Suprapubic skin (tissue), 4 donors: ENCODE measurements around the gene EXOC3. TPM values are rescaled to one million over a fixed set of nuclear protein-coding genes. Genes with fewer than 3 reads are reported as not detected.

ENCODE experiments used
- DNase-seq, 2 donors: peaks; one replicate each; pipeline ENCODE4 v3.0.0-alpha.2; 2019; ENCODE audit warnings: low spot score in 2 of 2
- H3K27ac ChIP-seq: fragments of 200-600 bp; sonication (generic); one replicate; pipeline ENCODE4 v1.5.1; 2019
- H3K27me3 ChIP-seq: fragments of 200-600 bp; sonication (generic); one replicate; pipeline ENCODE4 v1.5.1; 2019
- H3K36me3 ChIP-seq: fragments of 200-600 bp; sonication (generic); one replicate; pipeline ENCODE4 v1.5.1; 2019
- H3K4me1 ChIP-seq: fragments of 200-600 bp; sonication (generic); one replicate; pipeline ENCODE4 v1.5.1; 2019
- H3K4me3 ChIP-seq: fragments of 200-600 bp; sonication (generic); one replicate; pipeline ENCODE4 v1.5.1; 2019; ENCODE audit warnings: mild to moderate bottlenecking
- H3K9me3 ChIP-seq: fragments of 200-600 bp; sonication (generic); one replicate; pipeline ENCODE4 v1.5.1; 2019
- EP300 ChIP-seq: sonication (generic); formaldehyde crosslinking; IDR thresholded peaks from one replicate; pipeline ENCODE4 v1.6.1; 2017; ENCODE audit warnings: antibody characterized with exemption
- POLR2A ChIP-seq, 2 donors: fragments of 450-650 bp; IDR thresholded peaks; one replicate each; pipeline ENCODE4 v1.6.1; 2017; ENCODE audit warnings: antibody characterized with exemption in 2 of 2, mild to moderate bottlenecking in 2 of 2, moderate library complexity in 2 of 2
- POLR2AphosphoS5 ChIP-seq, 3 donors: sonication (generic); formaldehyde crosslinking; IDR thresholded peaks; one replicate each; pipeline ENCODE4 v1.6.1; 2017; ENCODE audit warnings: antibody characterized with exemption in 3 of 3
- WGBS: methylation state at CpG from one replicate; pipeline ENCODE4 v1.1.5; 2018; 5-methylcytosine and 5-hydroxymethylcytosine counted together
- total RNA-seq, 4 donors: library from RNA; depleted of rRNA; stranded (reverse); fragments of >200 nt; gene quantifications; one replicate each; pipeline ENCODE4 v1.1.0, GENCODE V29; 2016
- TF ChIP-seq, protein P1 (sequence below), 2 donors: fragments of 200-600 bp in 1 of 2; fragments of 450-650 bp in 1 of 2; sonication (generic) in 1 of 2; IDR thresholded peaks; one replicate each; pipeline ENCODE4 v1.5.1; 2016 to 2019; ENCODE audit warnings: antibody characterized with exemption in 2 of 2, mild to moderate bottlenecking in 1 of 2, moderate library complexity in 1 of 2

EXOC3 gene
- total RNA-seq, 4 donors from 2014 or later, result 68.9 to 199 (median 83.4) TPM

GRCh38 chr5:488241-488640, 45.3 kb downstream of the EXOC3 start:
- DNase-seq, result no peak
- Histone ChIP-seq H3K4me1 (peaks cover 12% of the 10 kb centered on the region), H3K27ac (no peak overlapping the region), H3K9me3 (no peaks in the 10 kb centered on the region), H3K27me3 (peaks cover 50% of the 10 kb centered on the region), H3K4me3 (no peak overlapping the region), H3K36me3 (no peaks in the 10 kb centered on the region)
- TF ChIP-seq EP300, result no peak
- TF ChIP-seq, protein P1, sequence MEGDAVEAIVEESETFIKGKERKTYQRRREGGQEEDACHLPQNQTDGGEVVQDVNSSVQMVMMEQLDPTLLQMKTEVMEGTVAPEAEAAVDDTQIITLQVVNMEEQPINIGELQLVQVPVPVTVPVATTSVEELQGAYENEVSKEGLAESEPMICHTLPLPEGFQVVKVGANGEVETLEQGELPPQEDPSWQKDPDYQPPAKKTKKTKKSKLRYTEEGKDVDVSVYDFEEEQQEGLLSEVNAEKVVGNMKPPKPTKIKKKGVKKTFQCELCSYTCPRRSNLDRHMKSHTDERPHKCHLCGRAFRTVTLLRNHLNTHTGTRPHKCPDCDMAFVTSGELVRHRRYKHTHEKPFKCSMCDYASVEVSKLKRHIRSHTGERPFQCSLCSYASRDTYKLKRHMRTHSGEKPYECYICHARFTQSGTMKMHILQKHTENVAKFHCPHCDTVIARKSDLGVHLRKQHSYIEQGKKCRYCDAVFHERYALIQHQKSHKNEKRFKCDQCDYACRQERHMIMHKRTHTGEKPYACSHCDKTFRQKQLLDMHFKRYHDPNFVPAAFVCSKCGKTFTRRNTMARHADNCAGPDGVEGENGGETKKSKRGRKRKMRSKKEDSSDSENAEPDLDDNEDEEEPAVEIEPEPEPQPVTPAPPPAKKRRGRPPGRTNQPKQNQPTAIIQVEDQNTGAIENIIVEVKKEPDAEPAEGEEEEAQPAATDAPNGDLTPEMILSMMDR (IDR thresholded peaks at IDR 0.05), result no peak
- no peak for TF ChIP-seq POLR2A (IDR thresholded peaks at IDR 0.05)
- TF ChIP-seq POLR2AphosphoS5 (IDR thresholded peaks at IDR 0.05), result no peak
- WGBS, result 94% methylated on average over 10 of the region's 33 CpGs

- Histone ChIP-seq H3K27ac (no peak overlapping the region), H3K9me3 (no peaks in the 10 kb centered on the region), H3K36me3 (no peaks in the 10 kb centered on the region), H3K27me3 (peaks cover 51% of the 10 kb centered on the region), H3K4me3 (no peak overlapping the region), H3K4me1 (peaks cover 12% of the 10 kb centered on the region)
- no peak for DNase-seq
- TF ChIP-seq POLR2A (IDR thresholded peaks at IDR 0.05), result no peak
- TF ChIP-seq, protein P1 (IDR thresholded peaks at IDR 0.05), result no peak
- TF ChIP-seq EP300, result no peak
- TF ChIP-seq POLR2AphosphoS5 (IDR thresholded peaks at IDR 0.05), result no peak
- 61% methylated on average over 14 of the region's 40 CpGs for WGBS
These were observed 46.0 kb downstream of the EXOC3 start for GRCh38 chr5:488744-489688.

DNA sequence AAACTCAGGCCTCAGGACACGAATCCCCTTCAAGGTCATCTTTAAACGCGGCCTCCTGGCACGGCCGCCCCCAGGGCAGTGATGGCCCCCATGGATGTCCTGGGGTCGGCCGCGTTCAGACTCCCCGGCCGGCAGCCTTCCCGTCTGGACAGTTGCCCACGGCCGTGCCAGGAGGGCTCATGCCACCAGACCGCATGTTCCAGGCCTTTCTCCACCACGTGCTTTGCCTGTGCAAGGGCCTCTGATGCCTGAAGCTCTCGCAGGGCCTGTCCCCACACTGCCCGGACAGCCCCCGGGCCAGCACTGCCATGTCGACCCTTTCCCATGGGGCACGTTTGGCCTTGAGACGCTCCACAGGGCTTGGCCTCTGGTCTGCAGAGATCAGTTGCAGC, 46.7 kb downstream of the EXOC3 start:
- no peak overlapping the region for H3K4me3 ChIP-seq
- TF ChIP-seq EP300 (no peak), POLR2A (IDR thresholded peaks at IDR 0.05) (no peak), POLR2AphosphoS5 (IDR thresholded peaks at IDR 0.05) (no peak)
- TF ChIP-seq, protein P1 (IDR thresholded peaks at IDR 0.05), result no peak
- no peaks in the 10 kb centered on the region for H3K9me3 ChIP-seq
- peaks cover 12% of the 10 kb centered on the region for H3K4me1 ChIP-seq
- peaks cover 53% of the 10 kb centered on the region for H3K27me3 ChIP-seq
- H3K27ac ChIP-seq, result no peak overlapping the region
- WGBS, result 63% methylated on average over 15 of the region's 21 CpGs
- no peak for DNase-seq
- no peaks in the 10 kb centered on the region for H3K36me3 ChIP-seq

GRCh38 chr5:490116-491106, 47.4 kb downstream of the EXOC3 start:
- H3K27ac ChIP-seq, result no peak overlapping the region
- H3K4me3 ChIP-seq, result no peak overlapping the region
- peaks cover 9% of the 10 kb centered on the region for H3K4me1 ChIP-seq
- no peak for DNase-seq
- no peaks in the 10 kb centered on the region for H3K9me3 ChIP-seq
- no peak for TF ChIP-seq POLR2AphosphoS5 (IDR thresholded peaks at IDR 0.05)
- TF ChIP-seq, protein P1 (IDR thresholded peaks at IDR 0.05), result no peak
- TF ChIP-seq EP300, result no peak
- no peak for TF ChIP-seq POLR2A (IDR thresholded peaks at IDR 0.05)
- H3K36me3 ChIP-seq, result no peaks in the 10 kb centered on the region
- WGBS, result 85% methylated on average over 43 of the region's 48 CpGs
- H3K27me3 ChIP-seq, result peaks cover 48% of the 10 kb centered on the region
